ENCODE results near the gene RAPGEF2.

The RAPGEF2 gene

DNA sequence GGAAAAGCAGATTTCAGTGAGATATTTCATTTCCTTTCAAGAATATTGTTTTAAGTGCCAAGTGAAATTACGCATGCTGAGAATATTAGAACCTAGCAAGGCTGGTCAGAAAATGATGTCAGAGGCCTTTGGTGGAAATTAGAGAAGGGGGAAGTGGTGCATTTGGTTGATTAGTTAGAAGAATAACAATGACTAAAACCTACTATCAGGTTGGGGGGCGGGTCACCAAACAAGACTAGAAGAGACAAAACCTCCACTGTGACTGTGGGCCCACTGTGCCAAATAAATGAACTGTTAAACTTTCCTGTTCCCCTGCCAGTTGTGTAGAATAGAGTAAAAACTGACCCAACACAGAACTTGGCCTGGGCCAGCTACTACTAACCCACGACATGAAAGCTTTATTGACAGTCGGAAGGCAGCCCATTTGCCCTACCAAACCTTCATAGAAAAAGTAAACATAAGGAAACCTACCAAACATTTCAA is 2.9 kb downstream of the RAPGEF2 start (continued):
- TF ChIP-seq, protein P1, sequence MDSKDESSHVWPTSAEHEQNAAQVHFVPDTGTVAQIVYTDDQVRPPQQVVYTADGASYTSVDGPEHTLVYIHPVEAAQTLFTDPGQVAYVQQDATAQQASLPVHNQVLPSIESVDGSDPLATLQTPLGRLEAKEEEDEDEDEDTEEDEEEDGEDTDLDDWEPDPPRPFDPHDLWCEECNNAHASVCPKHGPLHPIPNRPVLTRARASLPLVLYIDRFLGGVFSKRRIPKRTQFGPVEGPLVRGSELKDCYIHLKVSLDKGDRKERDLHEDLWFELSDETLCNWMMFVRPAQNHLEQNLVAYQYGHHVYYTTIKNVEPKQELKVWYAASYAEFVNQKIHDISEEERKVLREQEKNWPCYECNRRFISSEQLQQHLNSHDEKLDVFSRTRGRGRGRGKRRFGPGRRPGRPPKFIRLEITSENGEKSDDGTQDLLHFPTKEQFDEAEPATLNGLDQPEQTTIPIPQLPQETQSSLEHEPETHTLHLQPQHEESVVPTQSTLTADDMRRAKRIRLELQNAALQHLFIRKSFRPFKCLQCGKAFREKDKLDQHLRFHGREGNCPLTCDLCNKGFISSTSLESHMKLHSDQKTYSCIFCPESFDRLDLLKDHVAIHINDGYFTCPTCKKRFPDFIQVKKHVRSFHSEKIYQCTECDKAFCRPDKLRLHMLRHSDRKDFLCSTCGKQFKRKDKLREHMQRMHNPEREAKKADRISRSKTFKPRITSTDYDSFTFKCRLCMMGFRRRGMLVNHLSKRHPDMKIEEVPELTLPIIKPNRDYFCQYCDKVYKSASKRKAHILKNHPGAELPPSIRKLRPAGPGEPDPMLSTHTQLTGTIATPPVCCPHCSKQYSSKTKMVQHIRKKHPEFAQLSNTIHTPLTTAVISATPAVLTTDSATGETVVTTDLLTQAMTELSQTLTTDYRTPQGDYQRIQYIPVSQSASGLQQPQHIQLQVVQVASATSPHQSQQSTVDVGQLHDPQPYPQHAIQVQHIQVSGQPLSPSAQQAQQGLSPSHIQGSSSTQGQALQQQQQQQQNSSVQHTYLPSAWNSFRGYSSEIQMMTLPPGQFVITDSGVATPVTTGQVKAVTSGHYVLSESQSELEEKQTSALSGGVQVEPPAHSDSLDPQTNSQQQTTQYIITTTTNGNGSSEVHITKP (tag by site-specific recombination; IDR thresholded peaks at IDR 0.05): peak; percentile 47; the same call in 1 of the 2 replicates
- no peak for TF ChIP-seq ZNF791 (tag by site-specific recombination; IDR thresholded peaks at IDR 0.05)
- peak; percentile 44 for TF ChIP-seq ZXDB (tag by site-specific recombination; IDR thresholded peaks at IDR 0.05)
- TF ChIP-seq ZBTB21 (tag by site-specific recombination; IDR thresholded peaks at IDR 0.05): peak; percentile 70
- peak; percentile 31 for TF ChIP-seq SP2 (tag by site-specific recombination; IDR thresholded peaks at IDR 0.05)

DNA sequence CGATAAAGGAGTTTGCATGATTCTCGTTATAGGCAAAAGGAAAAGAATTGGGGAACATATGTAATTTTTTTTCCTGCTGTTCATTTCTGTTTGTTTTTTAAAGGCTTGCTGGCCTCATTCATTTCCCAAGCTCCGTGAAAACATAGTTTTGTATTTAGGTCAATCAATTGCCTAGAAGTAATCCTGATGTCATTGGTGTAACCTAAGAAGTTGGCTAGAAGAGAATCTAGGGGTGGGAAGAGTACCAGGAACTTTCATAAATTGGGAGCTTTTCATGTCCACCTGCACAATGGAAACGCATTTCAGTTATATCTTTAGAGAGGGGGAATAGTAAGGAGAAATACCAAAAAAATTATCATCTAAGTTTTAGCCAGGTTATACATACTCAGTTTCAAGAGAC is 3.8 kb downstream of the RAPGEF2 start:
- CTCF ChIA-PET: interaction anchor here (0.6 to 1.9 kb wide), 2 partner anchors 97 to 323 kb away, joined by 3 to 4 read pairs; no protein-coding TSS in a partner anchor
- no peak overlapping the region for H3K27ac ChIP-seq (ENCODE audit: extremely low read depth, low read depth, low read length)
- H3K9me3 ChIP-seq (ENCODE audit: control insufficient read depth, insufficient read depth, low read depth, low read length): no peaks in the 10 kb centered on the region
- no peaks in the 10 kb centered on the region for H3K36me3 ChIP-seq (ENCODE audit: control insufficient read depth in 2 of 2, insufficient read depth in 1 of 2, low read length in 2 of 2)
- POLR2A ChIA-PET: no interaction called here
- H3K4me1 ChIP-seq (ENCODE audit: control insufficient read depth, insufficient read depth, low read length): peaks cover 10% of the 10 kb centered on the region
- peak overlapping the region; percentile 9; the same call in 1 of the 2 replicates for H3K4me3 ChIP-seq (ENCODE audit: low read depth, low read length)
- TF ChIP-seq KLF9 (tag by site-specific recombination; IDR thresholded peaks at IDR 0.05; ENCODE audit: low read depth): no peak
- no peak for TF ChIP-seq ZNF76 (tag by site-specific recombination; IDR thresholded peaks at IDR 0.05; ENCODE audit: borderline replicate concordance, low read depth)
- TF ChIP-seq PRDM1 (tag by site-specific recombination; IDR thresholded peaks at IDR 0.05): peak; percentile 40; the same call in 1 of the 2 replicates
- TF ChIP-seq, protein P2, sequence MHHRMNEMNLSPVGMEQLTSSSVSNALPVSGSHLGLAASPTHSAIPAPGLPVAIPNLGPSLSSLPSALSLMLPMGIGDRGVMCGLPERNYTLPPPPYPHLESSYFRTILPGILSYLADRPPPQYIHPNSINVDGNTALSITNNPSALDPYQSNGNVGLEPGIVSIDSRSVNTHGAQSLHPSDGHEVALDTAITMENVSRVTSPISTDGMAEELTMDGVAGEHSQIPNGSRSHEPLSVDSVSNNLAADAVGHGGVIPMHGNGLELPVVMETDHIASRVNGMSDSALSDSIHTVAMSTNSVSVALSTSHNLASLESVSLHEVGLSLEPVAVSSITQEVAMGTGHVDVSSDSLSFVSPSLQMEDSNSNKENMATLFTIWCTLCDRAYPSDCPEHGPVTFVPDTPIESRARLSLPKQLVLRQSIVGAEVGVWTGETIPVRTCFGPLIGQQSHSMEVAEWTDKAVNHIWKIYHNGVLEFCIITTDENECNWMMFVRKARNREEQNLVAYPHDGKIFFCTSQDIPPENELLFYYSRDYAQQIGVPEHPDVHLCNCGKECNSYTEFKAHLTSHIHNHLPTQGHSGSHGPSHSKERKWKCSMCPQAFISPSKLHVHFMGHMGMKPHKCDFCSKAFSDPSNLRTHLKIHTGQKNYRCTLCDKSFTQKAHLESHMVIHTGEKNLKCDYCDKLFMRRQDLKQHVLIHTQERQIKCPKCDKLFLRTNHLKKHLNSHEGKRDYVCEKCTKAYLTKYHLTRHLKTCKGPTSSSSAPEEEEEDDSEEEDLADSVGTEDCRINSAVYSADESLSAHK (tag by site-specific recombination; IDR thresholded peaks at IDR 0.05): no peak
- TF ChIP-seq FEZF1 (tag by site-specific recombination; IDR thresholded peaks at IDR 0.05): peak; percentile 44; the same call in 1 of the 2 replicates
- TF ChIP-seq SCRT2 (tag by site-specific recombination; IDR thresholded peaks at IDR 0.05): no peak
- TF ChIP-seq ZNF571 (tag by site-specific recombination; IDR thresholded peaks at IDR 0.05): no peak
- no peak for TF ChIP-seq MEIS1 (CRISPR knock-in tag; IDR thresholded peaks at IDR 0.05; ENCODE audit: borderline replicate concordance)
- TF ChIP-seq, protein P3, sequence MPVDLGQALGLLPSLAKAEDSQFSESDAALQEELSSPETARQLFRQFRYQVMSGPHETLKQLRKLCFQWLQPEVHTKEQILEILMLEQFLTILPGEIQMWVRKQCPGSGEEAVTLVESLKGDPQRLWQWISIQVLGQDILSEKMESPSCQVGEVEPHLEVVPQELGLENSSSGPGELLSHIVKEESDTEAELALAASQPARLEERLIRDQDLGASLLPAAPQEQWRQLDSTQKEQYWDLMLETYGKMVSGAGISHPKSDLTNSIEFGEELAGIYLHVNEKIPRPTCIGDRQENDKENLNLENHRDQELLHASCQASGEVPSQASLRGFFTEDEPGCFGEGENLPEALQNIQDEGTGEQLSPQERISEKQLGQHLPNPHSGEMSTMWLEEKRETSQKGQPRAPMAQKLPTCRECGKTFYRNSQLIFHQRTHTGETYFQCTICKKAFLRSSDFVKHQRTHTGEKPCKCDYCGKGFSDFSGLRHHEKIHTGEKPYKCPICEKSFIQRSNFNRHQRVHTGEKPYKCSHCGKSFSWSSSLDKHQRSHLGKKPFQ (tag by site-specific recombination; IDR thresholded peaks at IDR 0.05): no peak
- no peak for TF ChIP-seq BCL11B (tag by site-specific recombination; IDR thresholded peaks at IDR 0.05; ENCODE audit: low read depth)
- no peak for TF ChIP-seq ZBTB8A (tag by site-specific recombination; IDR thresholded peaks at IDR 0.05)
- TF ChIP-seq ZNF426 (tag by site-specific recombination; IDR thresholded peaks at IDR 0.05): no peak
- TF ChIP-seq, protein P4, sequence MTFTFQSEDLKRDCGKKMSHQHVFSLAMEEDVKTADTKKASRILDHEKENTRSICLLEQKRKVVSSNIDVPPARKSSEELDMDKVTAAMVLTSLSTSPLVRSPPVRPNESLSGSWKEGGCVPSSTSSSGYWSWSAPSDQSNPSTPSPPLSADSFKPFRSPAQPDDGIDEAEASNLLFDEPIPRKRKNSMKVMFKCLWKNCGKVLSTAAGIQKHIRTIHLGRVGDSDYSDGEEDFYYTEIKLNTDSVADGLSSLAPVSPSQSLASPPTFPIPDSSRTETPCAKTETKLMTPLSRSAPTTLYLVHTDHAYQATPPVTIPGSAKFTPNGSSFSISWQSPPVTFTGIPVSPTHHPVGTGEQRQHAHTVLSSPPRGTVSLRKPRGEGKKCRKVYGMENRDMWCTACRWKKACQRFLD (tag by site-specific recombination; IDR thresholded peaks at IDR 0.05): no peak
- no peak for TF ChIP-seq ZNF354C (tag by site-specific recombination; IDR thresholded peaks at IDR 0.05; ENCODE audit: borderline replicate concordance, low read depth)
- TF ChIP-seq SP2 (tag by site-specific recombination; IDR thresholded peaks at IDR 0.05): 0 out of 2 replicates have a peak, but pooled peaks have one; percentile 12
- TF ChIP-seq, protein P5, sequence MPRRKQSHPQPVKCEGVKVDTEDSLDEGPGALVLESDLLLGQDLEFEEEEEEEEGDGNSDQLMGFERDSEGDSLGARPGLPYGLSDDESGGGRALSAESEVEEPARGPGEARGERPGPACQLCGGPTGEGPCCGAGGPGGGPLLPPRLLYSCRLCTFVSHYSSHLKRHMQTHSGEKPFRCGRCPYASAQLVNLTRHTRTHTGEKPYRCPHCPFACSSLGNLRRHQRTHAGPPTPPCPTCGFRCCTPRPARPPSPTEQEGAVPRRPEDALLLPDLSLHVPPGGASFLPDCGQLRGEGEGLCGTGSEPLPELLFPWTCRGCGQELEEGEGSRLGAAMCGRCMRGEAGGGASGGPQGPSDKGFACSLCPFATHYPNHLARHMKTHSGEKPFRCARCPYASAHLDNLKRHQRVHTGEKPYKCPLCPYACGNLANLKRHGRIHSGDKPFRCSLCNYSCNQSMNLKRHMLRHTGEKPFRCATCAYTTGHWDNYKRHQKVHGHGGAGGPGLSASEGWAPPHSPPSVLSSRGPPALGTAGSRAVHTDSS (tag by site-specific recombination; IDR thresholded peaks at IDR 0.05): no peak
- TF ChIP-seq, protein P6, sequence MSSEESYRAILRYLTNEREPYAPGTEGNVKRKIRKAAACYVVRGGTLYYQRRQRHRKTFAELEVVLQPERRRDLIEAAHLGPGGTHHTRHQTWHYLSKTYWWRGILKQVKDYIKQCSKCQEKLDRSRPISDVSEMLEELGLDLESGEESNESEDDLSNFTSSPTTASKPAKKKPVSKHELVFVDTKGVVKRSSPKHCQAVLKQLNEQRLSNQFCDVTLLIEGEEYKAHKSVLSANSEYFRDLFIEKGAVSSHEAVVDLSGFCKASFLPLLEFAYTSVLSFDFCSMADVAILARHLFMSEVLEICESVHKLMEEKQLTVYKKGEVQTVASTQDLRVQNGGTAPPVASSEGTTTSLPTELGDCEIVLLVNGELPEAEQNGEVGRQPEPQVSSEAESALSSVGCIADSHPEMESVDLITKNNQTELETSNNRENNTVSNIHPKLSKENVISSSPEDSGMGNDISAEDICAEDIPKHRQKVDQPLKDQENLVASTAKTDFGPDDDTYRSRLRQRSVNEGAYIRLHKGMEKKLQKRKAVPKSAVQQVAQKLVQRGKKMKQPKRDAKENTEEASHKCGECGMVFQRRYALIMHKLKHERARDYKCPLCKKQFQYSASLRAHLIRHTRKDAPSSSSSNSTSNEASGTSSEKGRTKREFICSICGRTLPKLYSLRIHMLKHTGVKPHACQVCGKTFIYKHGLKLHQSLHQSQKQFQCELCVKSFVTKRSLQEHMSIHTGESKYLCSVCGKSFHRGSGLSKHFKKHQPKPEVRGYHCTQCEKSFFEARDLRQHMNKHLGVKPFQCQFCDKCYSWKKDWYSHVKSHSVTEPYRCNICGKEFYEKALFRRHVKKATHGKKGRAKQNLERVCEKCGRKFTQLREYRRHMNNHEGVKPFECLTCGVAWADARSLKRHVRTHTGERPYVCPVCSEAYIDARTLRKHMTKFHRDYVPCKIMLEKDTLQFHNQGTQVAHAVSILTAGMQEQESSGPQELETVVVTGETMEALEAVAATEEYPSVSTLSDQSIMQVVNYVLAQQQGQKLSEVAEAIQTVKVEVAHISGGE (tag by site-specific recombination; conservative IDR thresholded peaks at IDR 0.05; ENCODE audit: low read depth): no peak
- TF ChIP-seq BCL11A (tag by site-specific recombination; IDR thresholded peaks at IDR 0.05; ENCODE audit: low read depth): no peak
- TF ChIP-seq SP3 (tag by site-specific recombination; IDR thresholded peaks at IDR 0.05): no peak

Data from HEK293 (cell line).